CD8-positive, alpha-beta memory T cell (primary cell): Measurements from ENCODE around the gene JOSD2. TPM values are rescaled to one million over a fixed set of nuclear protein-coding genes. Genes with fewer than 3 reads are reported as not detected.

Experiments
- CTCF ChIA-PET: fragments of 350-600 bp; sonication (Branson Sonifier 250); formaldehyde crosslinking; loops from one replicate; lab custom pipeline; 2021; ENCODE audit warnings: antibody characterized with exemption; lab: Charles Lee
- POLR2A ChIA-PET: fragments of 350-600 bp; sonication (Branson Sonifier 250); formaldehyde crosslinking; loops from one replicate; lab custom pipeline; 2021; ENCODE audit warnings: antibody characterized with exemption; lab: Charles Lee
- DNase-seq, 5 donors: peaks; one replicate each; pipeline versions ENCODE4 v3.0.0 to v3.0.0-alpha.2; 2020 to 2022; ENCODE audit warnings: mixed read lengths in 1 of 5
- H3K27ac ChIP-seq: one replicate; pipeline ENCODE4 v1.7.0; 2013; ENCODE audit warnings: low read depth, mild to moderate bottlenecking, low read length, moderate library complexity
- H3K27me3 ChIP-seq: 2 replicates; pipeline ENCODE4 v1.7.0; 2013; ENCODE audit warnings: low read length, mild to moderate bottlenecking; ENCODE audit not compliant: insufficient read depth, poor library complexity, severe bottlenecking
- H3K36me3 ChIP-seq: 2 replicates; pipeline ENCODE4 v1.7.0; 2013; ENCODE audit warnings: mild to moderate bottlenecking, low read length, moderate library complexity; ENCODE audit not compliant: insufficient read depth
- H3K4me1 ChIP-seq: 2 replicates; pipeline ENCODE4 v1.7.0; 2013; ENCODE audit warnings: mild to moderate bottlenecking, low read length, moderate library complexity; ENCODE audit not compliant: insufficient read depth
- H3K4me3 ChIP-seq: 2 replicates; pipeline ENCODE4 v1.7.0; 2013; ENCODE audit warnings: mild to moderate bottlenecking, low read length
- H3K9me3 ChIP-seq: 2 replicates; pipeline ENCODE4 v1.7.0; 2013; ENCODE audit warnings: mild to moderate bottlenecking, low read length
- H3K27ac Mint-ChIP-seq, 8 donors: one replicate each; pipeline ENCODE4 v1.8.0; 2020 to 2021; ENCODE audit warnings: mixed read lengths in 8 of 8, mild to moderate bottlenecking in 6 of 8, inconsistent platforms in 3 of 8, moderate library complexity in 3 of 8
- H3K27me3 Mint-ChIP-seq, 2 donors: one replicate each; pipeline ENCODE4 v1.8.0; 2020 to 2021; ENCODE audit warnings: mixed read lengths in 2 of 2, mild to moderate bottlenecking in 1 of 2, moderate library complexity in 1 of 2
- H3K36me3 Mint-ChIP-seq, 3 donors: one replicate each; pipeline ENCODE4 v1.8.0; 2020 to 2021; ENCODE audit warnings: mixed read lengths in 3 of 3, inconsistent platforms in 1 of 3, mild to moderate bottlenecking in 1 of 3
- H3K4me1 Mint-ChIP-seq, 3 donors: one replicate each; pipeline ENCODE4 v1.8.0; 2020 to 2021; ENCODE audit warnings: mixed read lengths in 3 of 3, inconsistent platforms in 1 of 3, mild to moderate bottlenecking in 1 of 3
- H3K4me3 Mint-ChIP-seq, 7 donors: one replicate each; pipeline ENCODE4 v1.8.0; 2020 to 2021; ENCODE audit warnings: mixed read lengths in 7 of 7, mild to moderate bottlenecking in 6 of 7, moderate library complexity in 4 of 7, inconsistent platforms in 2 of 7
- H3K9me3 Mint-ChIP-seq, 5 donors: one replicate each; pipeline ENCODE4 v1.8.0; 2020 to 2022; ENCODE audit warnings: mixed read lengths in 5 of 5, mild to moderate bottlenecking in 3 of 5, moderate library complexity in 2 of 5, inconsistent platforms in 1 of 5
- polyA plus RNA-seq: library from polyadenylated mRNA; unstranded; fragments of 300-500 nt; fragmentation: Illumina TruSeq; gene quantifications from one replicate; pipeline ENCODE4 v1.2.3, GENCODE V29; 2021
- total RNA-seq, 2 experiments: library from RNA; stranded (reverse); gene quantifications; one replicate each; pipeline ENCODE4 v1.2.3, GENCODE V29; 2021

Gene JOSD2
- total and polyA plus RNA-seq, 3 experiments from 2014 or later: 28.4 to 50.9 (median 47.4) TPM

DNA sequence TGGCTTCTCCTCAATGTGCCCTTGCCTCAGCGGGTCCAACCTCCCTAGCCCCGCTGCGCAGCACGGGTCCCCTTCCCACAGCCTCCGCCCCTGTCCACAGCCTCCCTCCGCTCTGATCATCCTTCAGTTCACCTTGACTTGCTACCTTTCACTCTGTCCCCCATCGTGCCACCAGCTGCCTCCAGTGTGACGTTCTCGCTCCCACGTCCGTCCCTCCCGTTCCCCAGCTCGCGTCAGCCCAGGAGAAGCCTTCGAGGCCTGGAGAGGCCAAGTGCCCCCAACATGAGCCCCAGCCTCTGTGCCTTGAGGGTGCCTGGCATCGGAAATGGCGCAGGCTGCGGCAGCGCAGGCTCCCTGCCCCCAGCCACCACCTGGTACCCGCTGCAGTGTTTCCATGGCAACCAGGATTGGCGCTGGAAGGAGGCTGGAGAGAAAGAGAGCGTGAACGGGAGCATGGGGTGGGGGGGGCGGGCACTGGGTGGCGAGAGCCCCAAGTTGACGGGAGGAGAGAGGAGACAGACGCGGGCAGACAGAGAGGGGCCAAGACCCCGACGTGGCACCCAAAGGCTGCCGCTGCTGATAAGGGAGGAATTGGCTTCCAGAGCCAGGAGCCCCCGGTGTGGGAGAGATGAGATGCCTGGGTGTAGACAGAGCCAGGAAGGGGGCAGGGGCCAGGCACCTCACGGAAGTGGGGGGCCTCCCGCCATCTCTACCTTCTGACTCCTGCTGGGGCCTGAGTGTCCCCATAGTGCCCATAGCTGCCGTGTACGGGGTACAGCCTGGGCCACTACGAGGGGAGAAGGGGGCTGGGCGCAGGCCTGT lies 3.6 kb upstream of the JOSD2 start:
- Histone ChIP-seq H3K4me1 (peaks cover 15% of the 10 kb centered on the region), H3K27me3 (no peaks in the 10 kb centered on the region)
- H3K4me3 Mint-ChIP-seq: peak overlapping the region in 1 of 7 donors; percentile 45

DNA sequence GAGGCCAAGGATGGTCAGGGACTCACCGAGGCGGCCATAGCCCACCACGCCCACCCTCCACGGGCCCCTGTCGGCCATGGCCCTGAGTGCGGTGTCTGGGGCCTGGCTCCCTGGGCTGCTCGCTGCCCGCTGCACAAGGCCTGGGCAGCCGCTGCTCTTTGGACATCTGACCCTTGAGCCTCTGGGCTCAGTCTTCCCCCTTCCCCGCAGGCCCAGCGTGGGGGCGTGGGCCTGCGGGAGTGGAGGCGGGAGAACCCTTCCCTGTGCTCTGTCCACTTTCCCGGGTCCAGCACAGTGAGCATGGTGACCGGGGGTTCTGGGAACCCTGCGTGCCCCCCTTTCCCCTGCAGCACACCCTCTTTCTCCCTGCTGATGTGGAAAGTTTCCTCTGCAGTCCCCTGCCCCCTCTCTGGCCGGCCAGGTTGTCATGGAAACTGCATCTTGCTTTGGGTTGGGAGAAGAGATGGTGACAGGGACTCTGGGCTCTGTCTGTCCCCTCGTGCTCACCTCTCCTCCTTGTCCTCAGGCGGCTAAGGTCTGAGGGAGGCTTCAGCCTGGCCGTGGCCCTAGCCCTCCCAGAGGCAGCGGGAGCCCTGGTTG lies 2.9 kb upstream of the JOSD2 start, which contains the start of gene ASPDH:
Gene ASPDH, minus strand, starts transcription at position 168 of the 600 bp plus-strand sequence. Its CDS starts 90 bp downstream, at position 78.
- no peaks in the 10 kb centered on the region for H3K9me3 Mint-ChIP-seq
- POLR2A ChIA-PET: no interaction called here
- CTCF ChIA-PET: interaction anchor here (1.5 kb wide), 1 partner anchor 43 kb away, joined by 3 read pairs; no protein-coding TSS in a partner anchor
- H3K27ac ChIP-seq: no peak within 1 kb of the TSS
- H3K4me3 Mint-ChIP-seq: peak within 1 kb of the TSS in 3 of 7 donors; percentile 45 to 59 (median 56)
- H3K27ac Mint-ChIP-seq: peak within 1 kb of the TSS in 6 of 8 donors; percentile 53 to 77 (median 64)
- no peak for DNase-seq
- H3K27me3 ChIP-seq: no peaks in the 10 kb centered on the region
- H3K36me3 Mint-ChIP-seq: peaks cover 0 to 7% (median 0%) of the 10 kb centered on the region in 3 donors
- H3K9me3 ChIP-seq: no peaks in the 10 kb centered on the region
- no peaks in the 10 kb centered on the region for H3K36me3 ChIP-seq
- no peak within 1 kb of the TSS for H3K4me3 ChIP-seq
- H3K4me1 Mint-ChIP-seq: peaks cover 13 to 22% (median 15%) of the 10 kb centered on the region in 3 donors
- H3K27me3 Mint-ChIP-seq: peaks cover 5 to 7% of the 10 kb centered on the region in 2 donors
- peaks cover 15% of the 10 kb centered on the region for H3K4me1 ChIP-seq

More for the DNA sequence above, 3.6 kb upstream of the JOSD2 start:
- Mint-ChIP-seq H3K27ac (peak overlapping the region in 1 of 8 donors; percentile 70), H3K27me3 (peaks cover 5 to 7% of the 10 kb centered on the region in 2 donors), H3K4me1 (peaks cover 10 to 22% (median 15%) of the 10 kb centered on the region in 3 donors), H3K9me3 (no peaks in the 10 kb centered on the region), H3K36me3 (peaks cover 0 to 6% (median 0%) of the 10 kb centered on the region in 3 donors)
- POLR2A ChIA-PET: no interaction called here
- peak in 1 of 5 donors; percentile 29 for DNase-seq
- no peak overlapping the region for H3K4me3 ChIP-seq
- CTCF ChIA-PET: no interaction called here
- no peaks in the 10 kb centered on the region for H3K36me3 ChIP-seq
- no peaks in the 10 kb centered on the region for H3K9me3 ChIP-seq
- no peak overlapping the region for H3K27ac ChIP-seq

DNA sequence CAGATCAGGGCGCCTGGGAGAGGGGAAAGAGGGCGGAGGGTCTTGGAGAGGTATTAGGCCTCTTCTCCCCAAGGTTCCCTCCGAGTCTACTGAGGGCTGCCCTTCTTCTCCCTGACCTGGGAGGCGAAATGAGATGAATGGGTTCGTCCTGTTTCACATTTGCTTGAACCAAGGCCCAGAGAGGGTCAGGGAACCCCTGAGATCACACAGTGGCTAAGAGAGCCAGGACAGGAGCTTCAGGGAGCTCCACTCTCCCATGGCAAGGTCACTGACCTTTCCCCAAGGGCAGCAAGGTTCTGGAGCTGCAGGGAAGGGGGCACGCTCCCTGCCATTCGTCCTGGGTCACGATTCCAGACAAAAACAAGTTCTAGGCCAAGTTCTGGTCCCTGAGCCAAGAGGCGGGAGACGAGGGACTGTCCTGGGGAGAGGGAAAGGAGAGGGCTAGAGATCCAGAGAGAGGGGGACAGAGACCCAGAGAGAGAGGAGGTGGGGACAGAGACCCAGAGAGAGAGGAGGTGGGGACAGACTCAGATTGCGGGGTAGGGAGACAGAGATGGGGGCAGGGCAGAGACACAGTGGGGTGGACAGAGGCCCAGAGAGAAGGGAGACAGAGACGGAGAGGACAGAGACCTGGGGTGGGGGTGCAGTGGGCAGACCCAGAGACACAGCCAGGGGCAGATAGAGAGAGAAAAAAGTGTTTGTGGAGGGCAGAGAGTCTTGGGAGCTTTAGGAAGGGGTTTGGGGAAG lies 2.2 kb upstream of the JOSD2 start:
- peaks cover 5 to 7% of the 10 kb centered on the region in 2 donors for H3K27me3 Mint-ChIP-seq
- Histone ChIP-seq H3K27me3 (no peaks in the 10 kb centered on the region), H3K4me1 (peaks cover 15% of the 10 kb centered on the region), H3K9me3 (no peaks in the 10 kb centered on the region), H3K36me3 (no peaks in the 10 kb centered on the region), H3K27ac (no peak overlapping the region), H3K4me3 (no peak overlapping the region)
- no peaks in the 10 kb centered on the region for H3K9me3 Mint-ChIP-seq
- ChIA-PET POLR2A (no interaction called here), CTCF (interaction anchor here (1.5 kb wide), 1 partner anchor 43 kb away, joined by 3 read pairs; no protein-coding TSS in a partner anchor)
- peaks cover 13 to 22% (median 15%) of the 10 kb centered on the region in 3 donors for H3K4me1 Mint-ChIP-seq
- DNase-seq: peak in 1 of 5 donors; percentile 41
- peaks cover 0 to 10% (median 0%) of the 10 kb centered on the region in 3 donors for H3K36me3 Mint-ChIP-seq
- peak overlapping the region in 5 of 8 donors; percentile 53 to 77 (median 57) for H3K27ac Mint-ChIP-seq
- H3K4me3 Mint-ChIP-seq: peak overlapping the region in 2 of 7 donors; percentile 56 to 59

DNA sequence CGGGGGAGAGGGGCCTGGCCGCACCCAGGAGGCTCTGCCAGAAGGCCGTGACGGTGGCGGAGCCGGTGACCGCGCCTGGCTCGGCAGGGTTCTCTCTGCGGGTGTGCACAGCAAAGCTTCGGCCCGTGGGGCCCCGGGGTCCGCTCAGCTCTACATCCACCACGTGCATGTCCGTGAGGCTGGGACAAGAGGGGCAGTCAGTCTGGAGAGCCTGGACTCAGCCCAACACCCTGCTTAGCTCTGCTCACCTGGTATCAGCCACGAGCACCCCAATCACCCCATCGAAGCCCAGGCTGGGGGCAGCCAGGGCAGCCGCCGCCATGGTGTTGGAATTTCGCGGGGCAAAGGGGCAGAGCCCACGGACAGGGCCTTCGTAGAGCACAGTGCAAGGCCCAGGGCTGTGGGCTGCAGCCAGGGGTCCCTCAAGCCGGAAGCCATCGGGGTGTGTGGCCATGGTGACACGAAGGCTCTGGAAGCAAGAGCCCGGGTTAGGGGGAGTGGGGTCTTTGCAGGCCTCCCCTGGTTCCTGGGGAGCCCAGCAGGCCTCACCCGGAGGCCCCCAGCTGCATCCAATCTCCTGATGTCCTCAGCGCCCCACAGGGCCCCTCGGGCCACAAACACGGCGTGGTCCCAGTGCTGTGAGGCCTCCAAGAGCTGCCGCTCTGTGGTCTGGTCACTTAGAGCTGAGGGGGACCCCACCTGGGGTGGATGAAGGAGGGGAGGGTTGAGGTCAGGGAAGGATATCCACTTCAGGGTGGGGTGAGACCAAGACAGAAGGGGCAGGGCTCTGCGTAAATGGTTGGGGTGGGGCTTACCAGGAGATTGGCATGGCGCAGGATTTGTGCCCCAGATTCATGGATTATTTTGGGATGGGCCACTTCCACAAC lies 1.4 kb upstream of the JOSD2 start:
- Histone ChIP-seq H3K27ac (peak overlapping the region; percentile 90), H3K27me3 (no peaks in the 10 kb centered on the region), H3K36me3 (no peaks in the 10 kb centered on the region), H3K9me3 (no peaks in the 10 kb centered on the region), H3K4me1 (peaks cover 15% of the 10 kb centered on the region), H3K4me3 (peak overlapping the region; percentile 67)
- peak overlapping the region in 3 of 8 donors; percentile 38 to 71 (median 57) for H3K27ac Mint-ChIP-seq
- DNase-seq: no peak
- peaks cover 5 to 7% of the 10 kb centered on the region in 2 donors for H3K27me3 Mint-ChIP-seq
- ChIA-PET POLR2A (no interaction called here), CTCF (interaction anchor here (1.5 kb wide), 2 partner anchors 44 to 51 kb away, joined by 3 read pairs; no protein-coding TSS in a partner anchor)
- no peaks in the 10 kb centered on the region for H3K9me3 Mint-ChIP-seq
- peak overlapping the region in 2 of 7 donors; percentile 13 to 56 for H3K4me3 Mint-ChIP-seq
- H3K4me1 Mint-ChIP-seq: peaks cover 13 to 22% (median 15%) of the 10 kb centered on the region in 3 donors
- peaks cover 0 to 13% (median 0%) of the 10 kb centered on the region in 3 donors for H3K36me3 Mint-ChIP-seq

DNA sequence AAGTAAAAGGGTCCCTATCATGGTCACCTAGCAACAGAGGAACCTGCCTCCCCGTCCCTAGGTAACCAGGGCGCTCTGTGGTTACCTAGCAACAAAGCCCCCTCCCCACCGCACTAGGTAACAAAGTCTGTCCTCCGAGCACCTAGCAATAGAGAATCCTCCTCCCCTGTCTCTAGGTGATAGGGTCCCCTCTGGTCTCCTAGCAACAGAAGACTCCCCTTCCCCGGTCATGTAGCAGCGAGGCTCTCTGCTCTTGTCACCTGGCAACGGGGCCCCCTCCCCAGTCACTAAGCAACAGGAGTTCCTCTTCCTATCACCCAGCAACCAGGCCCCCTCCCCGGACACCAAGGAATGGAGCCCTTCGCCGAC lies 307 bp downstream of the JOSD2 start:
- CTCF ChIA-PET: interaction anchor here (1.9 kb wide), 1 partner anchor 153 kb away, joined by 6 read pairs; no protein-coding TSS in a partner anchor

DNA sequence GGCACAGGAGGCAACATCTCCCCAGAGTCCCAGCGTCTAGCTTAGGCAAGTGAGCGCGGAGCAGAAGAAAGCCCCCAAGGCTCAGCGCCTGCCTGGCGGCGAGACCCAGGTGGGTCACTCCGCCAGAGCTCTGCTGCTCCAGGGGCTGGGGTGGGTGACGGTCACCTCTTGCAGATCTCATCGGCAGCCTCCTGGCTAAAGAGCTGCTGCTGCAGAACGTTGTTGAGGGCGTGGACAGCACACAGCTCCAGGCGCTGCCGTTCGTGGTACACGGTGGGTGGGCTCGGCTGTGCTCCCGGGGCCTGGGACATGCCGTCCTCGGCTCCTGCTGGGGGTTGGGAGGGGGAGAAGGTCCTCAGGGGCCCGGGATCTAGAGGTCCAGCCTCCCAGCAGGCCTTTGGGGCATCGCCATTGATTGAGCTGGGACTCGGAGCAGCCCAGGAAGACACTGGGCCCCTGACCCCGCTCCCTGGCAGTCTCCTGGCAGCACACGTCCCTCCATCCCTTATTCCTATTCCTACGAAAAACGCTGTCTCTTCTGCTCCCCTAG lies 795 bp downstream of the JOSD2 start:
- Histone ChIP-seq H3K4me1 (peaks cover 15% of the 10 kb centered on the region), H3K4me3 (peak overlapping the region; percentile 76), H3K36me3 (no peaks in the 10 kb centered on the region), H3K27ac (peak overlapping the region; percentile 90), H3K9me3 (no peaks in the 10 kb centered on the region), H3K27me3 (no peaks in the 10 kb centered on the region)
- Mint-ChIP-seq H3K9me3 (no peaks in the 10 kb centered on the region), H3K27me3 (peaks cover 1 to 5% of the 10 kb centered on the region in 2 donors), H3K4me1 (peaks cover 13 to 22% (median 15%) of the 10 kb centered on the region in 3 donors), H3K27ac (peak overlapping the region; percentile 70 to 100 (median 97)), H3K36me3 (peaks cover 0 to 21% (median 0%) of the 10 kb centered on the region in 3 donors), H3K4me3 (peak overlapping the region; percentile 66 to 94 (median 89))
- ChIA-PET CTCF (interaction anchor here (1.9 kb wide), 1 partner anchor 153 kb away, joined by 6 read pairs; no protein-coding TSS in a partner anchor), POLR2A (interaction anchor here (1.8 kb wide), 1 partner anchor 126 kb away, joined by 9 read pairs; the partner anchor contains the start of gene POLD1)
- no peak for DNase-seq

More for the DNA sequence above, 307 bp downstream of the JOSD2 start:
- Mint-ChIP-seq H3K27me3 (peaks cover 3 to 5% of the 10 kb centered on the region in 2 donors), H3K4me1 (peaks cover 13 to 22% (median 15%) of the 10 kb centered on the region in 3 donors), H3K4me3 (peak overlapping the region; percentile 66 to 94 (median 89)), H3K36me3 (peaks cover 0 to 18% (median 0%) of the 10 kb centered on the region in 3 donors), H3K9me3 (no peaks in the 10 kb centered on the region), H3K27ac (peak overlapping the region; percentile 70 to 100 (median 97))
- DNase-seq: no peak
- H3K27ac ChIP-seq: peak overlapping the region; percentile 90
- H3K27me3 ChIP-seq: no peaks in the 10 kb centered on the region
- H3K36me3 ChIP-seq: no peaks in the 10 kb centered on the region
- peak overlapping the region; percentile 76 for H3K4me3 ChIP-seq
- H3K4me1 ChIP-seq: peaks cover 15% of the 10 kb centered on the region
- POLR2A ChIA-PET: interaction anchor here (0.6 to 1.8 kb wide), 5 partner anchors 34 to 294 kb away, joined by 4 to 9 read pairs (median 9); partner anchors contain the start of genes GARIN5A, NR1H2 and POLD1
- H3K9me3 ChIP-seq: no peaks in the 10 kb centered on the region
